NCI-H2196 treated with DMSO at 0.1 percent for 48 hours (cell line): ENCODE data around the gene TRIM66.

Experiments used
- DNase-seq: peaks from one replicate; lab custom pipeline; 2025; ENCODE audit not compliant: unreplicated experiment; lab: John Stamatoyannopoulos, UW

Gene TRIM66

GRCh38 chr11:8715501-8715900 is 33.0 kb upstream of the TRIM66 start:
- no peak for DNase-seq

- DNase-seq = no peak
Observed at GRCh38 chr11:8714622-8715225, 32.3 kb upstream of the TRIM66 start.

GRCh38 chr11:8713760-8714454 is 31.4 kb upstream of the TRIM66 start:
- no peak for DNase-seq

GRCh38 chr11:8712506-8712905 is 30.0 kb upstream of the TRIM66 start:
- no peak for DNase-seq

GRCh38 chr11:8711895-8712442 is 29.5 kb upstream of the TRIM66 start:
- DNase-seq = no peak

- DNase-seq = no peak
Observed at GRCh38 chr11:8709777-8710176, 27.3 kb upstream of the TRIM66 start.

- DNase-seq = no peak
Observed at GRCh38 chr11:8709002-8709672, 26.7 kb upstream of the TRIM66 start.

GRCh38 chr11:8707541-8708191 is 25.2 kb upstream of the TRIM66 start:
- DNase-seq = peak; percentile 48

GRCh38 chr11:8706673-8707432 is 24.4 kb upstream of the TRIM66 start:
- DNase-seq = no peak

- DNase-seq = no peak
Observed at GRCh38 chr11:8705146-8705545, 22.7 kb upstream of the TRIM66 start.

- DNase-seq = no peak
Observed at GRCh38 chr11:8704136-8704535, 21.7 kb upstream of the TRIM66 start.

GRCh38 chr11:8702598-8702915 is 20.1 kb upstream of the TRIM66 start:
- DNase-seq = no peak

GRCh38 chr11:8701891-8702597 is 19.6 kb upstream of the TRIM66 start:
- DNase-seq = no peak

GRCh38 chr11:8699903-8700302 is 17.4 kb upstream of the TRIM66 start:
- peak; percentile 28 for DNase-seq

GRCh38 chr11:8698917-8699441 is 16.5 kb upstream of the TRIM66 start:
- DNase-seq = no peak

- DNase-seq = no peak
Observed at GRCh38 chr11:8698379-8698851, 15.9 kb upstream of the TRIM66 start.

- DNase-seq = no peak
Observed at GRCh38 chr11:8697054-8697453, 14.6 kb upstream of the TRIM66 start.

- peak; percentile 20 for DNase-seq
Observed at GRCh38 chr11:8694137-8694536, 11.7 kb upstream of the TRIM66 start.

- DNase-seq = no peak
Observed at GRCh38 chr11:8693555-8693954, 11.1 kb upstream of the TRIM66 start.

- no peak for DNase-seq
Observed at GRCh38 chr11:8693010-8693551, 10.6 kb upstream of the TRIM66 start.
